ENCODE measurements around the gene GATD1. TPM values are rescaled to one million over a fixed set of nuclear protein-coding genes. Genes with fewer than 3 reads are reported as not detected.

The GATD1 gene
- total RNA-seq, 1 experiment from 2014 or later = 19.8 TPM

DNA sequence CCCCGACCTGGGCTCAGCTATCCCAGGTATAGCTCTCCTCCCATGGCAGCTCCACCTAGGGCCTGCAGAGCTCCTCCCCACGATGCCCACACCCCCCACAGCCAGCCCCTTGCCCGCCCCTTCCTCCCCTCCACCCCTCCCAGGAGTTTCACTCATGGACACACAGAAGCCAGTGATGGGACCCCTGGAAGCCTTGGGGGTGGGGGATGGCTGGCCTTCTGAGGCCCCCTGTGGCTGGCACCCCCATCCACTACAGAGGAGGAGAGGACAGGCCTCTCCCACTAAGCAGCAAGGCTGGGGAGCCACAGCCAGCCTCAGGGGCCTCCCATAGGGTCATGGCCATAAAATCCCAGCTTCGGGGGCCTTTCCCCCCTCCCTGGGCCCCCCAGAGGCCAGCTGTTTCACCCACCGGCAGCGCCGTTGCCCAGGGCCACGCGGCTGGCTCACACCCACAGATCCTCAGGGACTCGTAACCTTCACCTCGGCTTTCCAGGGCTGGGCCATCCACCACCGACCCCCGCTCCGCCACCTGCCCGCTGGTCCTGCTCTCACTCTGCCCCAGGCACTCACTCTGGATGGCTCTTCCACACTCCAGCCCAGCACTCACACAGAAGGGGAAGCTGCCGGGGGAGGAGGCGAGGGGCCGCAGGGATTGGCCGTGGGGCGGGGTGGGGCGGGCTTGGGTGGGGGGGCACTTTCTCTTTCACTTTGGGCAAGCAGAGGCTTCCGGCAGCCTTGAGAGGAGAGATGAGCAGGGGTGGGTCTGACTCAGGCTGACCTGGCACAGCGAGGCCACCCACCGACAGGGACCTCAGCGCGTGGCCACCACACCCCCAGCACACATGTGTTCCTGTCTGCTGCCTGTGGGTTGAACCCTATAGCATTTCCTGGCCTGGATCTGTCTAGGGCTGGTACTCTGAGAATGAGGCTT is 18.6 kb upstream of the GATD1 start:
- DNase-seq (ENCODE audit: low read depth) = peak; percentile 88

DNA sequence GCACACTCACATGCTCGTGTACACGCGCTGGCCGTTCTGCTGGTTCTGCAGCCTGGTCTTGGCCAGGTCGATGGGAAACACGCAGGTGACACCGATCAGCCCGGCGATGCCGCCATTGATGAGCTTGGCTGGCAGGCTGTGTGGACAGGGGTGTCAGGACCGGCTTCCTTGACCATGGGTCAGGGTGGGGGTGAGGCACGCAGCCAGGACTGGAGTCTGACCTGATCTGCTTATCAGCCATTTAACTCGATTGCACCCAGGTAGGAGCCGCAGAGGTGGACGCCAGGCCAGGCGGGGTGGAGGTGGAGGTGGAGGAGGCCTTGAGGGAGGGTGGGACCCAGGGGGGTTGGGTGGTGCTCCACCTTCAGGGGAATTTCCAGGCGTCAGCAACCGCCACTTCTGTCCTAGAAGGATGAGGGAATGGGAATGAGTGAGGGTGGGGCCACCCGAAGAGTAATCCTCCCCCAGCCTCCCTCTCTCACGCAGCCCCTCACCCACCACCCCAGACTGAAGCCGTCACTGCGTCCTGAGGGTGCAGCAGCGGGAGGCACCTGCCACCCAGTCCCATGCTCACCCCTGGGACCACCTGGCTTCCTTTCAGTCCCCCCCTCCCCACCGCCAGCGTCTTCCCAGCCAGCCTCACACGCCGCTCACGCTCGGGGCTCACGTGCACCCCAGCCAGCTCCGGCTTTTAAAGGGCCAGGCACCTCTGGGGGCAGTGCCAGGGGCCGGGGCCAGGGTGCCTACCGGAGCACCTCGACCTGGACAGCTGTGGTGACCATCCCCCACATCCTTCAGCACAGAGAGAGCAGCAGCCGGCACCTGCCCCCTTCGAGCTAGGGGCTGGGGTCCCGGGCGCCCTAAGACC is 17.7 kb upstream of the GATD1 start:
- no peak for DNase-seq (ENCODE audit: low read depth)

DNA sequence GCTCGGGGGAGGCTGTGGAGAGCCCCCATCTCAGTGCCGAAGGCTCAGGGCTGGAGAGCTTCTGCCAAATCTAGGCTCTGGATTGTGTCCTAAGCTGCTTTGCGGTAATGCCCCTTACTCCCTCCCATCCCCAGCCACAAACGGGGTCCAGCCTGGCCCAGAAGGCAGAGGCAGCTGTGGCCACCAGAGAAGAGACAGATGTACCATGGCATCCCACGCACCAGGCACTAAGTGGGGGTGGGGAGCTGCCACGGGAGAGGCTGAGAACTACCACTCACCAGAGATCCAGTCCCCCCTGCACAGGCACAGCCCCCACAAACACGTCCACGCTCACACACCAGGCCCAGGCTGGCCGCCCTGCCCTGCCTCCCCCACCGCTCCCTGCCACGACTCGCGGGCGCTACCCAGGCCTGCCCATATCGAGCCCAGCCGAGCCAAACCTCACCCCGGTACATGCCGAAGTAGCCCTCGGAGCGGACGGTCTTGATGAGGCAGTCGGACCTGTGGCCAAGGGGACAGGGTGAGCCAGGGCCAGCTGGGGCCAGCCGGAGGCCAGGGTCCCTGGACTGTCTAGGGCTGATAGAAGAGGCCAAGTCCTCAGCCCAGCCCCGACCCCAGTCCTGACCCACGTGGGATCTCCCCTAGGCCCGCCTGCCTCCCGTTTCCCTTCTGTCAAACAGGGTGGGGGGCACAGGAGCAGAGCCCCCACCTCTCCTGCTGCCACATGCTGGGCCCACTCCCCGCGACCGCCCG is 16.9 kb upstream of the GATD1 start:
- DNase-seq (ENCODE audit: low read depth) = no peak

DNA sequence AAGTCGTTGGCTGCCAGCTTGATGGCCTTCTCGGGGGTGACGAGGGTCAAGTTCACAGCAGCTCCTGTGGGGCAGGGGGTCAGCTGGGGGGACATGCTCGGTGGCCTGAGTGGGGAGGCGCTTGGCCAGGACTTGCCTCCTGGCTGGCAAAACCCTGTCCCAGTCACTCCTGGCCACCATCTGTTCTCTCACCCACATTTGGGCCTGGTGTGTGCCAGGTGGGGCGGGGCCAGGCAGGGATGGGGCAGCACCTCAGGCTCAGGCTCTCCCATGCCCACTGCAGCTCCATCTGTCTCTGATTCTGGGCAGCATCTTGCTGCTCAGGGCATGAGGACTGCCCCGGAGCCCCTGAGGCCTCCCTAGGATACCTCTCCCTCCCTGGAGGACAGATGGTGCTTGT is 16.3 kb upstream of the GATD1 start:
- no peak for DNase-seq (ENCODE audit: low read depth)

DNA sequence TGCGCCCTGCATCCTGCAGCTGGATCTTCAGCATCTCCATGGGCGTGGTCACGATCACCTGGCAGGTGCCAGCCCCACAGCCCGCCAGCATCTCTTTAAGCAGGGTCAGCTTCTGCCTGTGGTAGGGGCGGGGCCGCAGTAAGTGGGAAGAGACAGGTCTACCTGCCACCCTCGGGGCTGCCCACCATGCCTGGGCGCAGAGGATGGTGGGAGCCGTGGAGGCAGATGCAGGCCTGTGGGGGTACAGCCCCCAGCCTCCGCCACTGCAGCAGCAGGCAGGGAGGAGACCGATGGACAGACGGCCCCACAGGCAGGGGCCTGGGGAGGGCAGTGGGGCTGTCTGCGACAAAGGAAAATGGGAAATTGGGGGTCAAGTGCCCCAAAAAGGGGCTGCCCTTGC is 15.6 kb upstream of the GATD1 start:
- no peak for DNase-seq (ENCODE audit: low read depth)

DNA sequence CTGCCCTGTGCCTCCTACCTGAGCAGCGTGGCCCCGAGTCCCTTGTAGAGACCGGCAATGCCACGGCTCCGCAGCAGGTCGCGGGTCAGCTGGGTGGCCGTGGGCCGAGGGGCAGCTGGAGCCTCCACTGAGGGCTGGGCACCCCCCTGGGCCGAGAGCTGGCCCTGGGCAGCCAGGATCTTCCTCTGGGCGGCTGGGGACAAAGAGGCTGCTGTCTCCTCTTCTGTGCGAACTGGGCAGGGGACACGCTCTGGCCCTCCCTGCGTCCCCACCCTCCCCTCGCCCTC is 15.2 kb upstream of the GATD1 start:
- no peak for DNase-seq (ENCODE audit: low read depth)

DNA sequence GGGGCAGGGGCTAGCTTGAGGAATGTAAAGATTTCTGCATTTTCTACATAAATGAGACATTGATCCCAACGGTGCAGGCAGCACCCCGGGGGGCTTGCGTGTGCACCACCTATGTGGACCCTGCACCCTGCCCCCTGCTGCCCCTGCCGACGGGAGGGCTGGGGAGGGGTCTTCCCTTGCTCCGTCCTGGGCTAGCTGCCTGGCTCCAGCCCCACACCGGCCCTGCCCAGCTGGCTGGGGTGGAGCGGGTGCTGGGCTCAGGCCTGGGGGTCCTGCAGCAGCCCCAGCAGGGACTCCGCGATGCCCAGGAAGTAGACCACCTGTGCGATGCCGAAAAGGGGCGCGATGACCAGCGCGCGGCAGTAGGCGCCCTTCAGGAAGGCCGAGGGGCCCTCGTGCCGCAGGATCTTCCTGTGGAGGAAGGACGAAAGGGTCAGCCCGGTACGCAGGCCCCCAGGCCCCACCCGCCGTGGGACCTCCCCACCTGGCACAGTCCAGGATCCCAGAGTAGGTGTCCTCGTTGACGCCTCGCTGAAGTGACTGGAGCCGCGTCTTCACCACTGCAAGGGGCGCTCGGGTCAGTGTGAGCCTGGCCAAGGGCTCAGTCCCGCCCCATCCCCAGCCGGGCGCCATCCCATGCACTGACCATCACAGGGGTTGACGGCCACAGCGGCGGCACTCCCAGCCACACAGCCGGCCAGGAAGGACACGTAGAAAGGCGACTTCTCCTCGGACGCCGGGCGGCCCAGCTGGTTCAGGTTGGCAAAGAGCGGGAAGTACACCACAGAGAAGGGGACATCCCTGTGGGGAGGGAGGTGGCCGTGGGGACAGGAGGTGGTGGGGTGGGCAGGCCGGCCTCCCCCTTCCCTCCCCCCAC is 14.6 kb upstream of the GATD1 start:
- no peak for DNase-seq (ENCODE audit: low read depth)

DNA sequence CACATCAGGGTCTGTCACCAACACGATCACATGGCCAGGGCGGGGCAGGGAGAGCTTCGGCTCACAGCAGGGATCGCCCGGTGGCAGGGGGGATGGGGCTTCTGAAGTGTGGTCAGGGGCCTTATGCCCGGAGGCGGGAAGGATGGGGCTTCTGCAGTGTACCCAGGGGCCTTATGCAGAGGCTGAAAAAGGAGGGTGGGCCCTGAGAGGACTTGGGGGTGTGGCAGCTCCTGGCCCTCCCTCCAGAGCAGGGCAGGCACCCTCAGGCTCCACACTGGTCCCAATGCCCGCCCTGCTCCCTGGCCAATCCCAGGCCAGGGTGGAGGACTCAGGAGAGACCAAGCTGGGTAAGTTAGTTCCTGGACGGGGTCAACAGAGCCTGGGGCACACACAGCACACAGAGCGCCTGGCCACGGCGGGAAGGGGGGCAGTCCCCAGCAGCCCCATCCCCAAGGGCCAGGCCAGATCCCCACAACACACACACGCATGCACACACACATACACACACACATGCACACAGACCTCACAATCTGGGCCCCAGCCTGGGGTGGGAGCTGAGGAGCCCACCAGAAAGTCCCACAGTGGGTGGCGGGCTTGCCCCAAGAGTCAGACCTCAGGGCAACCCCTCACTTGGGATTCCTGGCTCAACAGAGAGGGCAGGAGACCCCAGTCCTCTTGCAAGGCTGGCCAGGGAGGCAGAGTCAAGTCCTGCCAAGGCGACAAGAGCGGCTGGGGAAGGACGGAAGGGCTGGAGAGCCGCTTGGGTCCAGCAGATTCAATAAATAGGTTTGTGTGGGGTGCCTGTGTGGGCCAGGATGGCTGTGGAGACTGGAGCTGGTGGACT is 13.7 kb upstream of the GATD1 start:
- no peak for DNase-seq (ENCODE audit: low read depth)

DNA sequence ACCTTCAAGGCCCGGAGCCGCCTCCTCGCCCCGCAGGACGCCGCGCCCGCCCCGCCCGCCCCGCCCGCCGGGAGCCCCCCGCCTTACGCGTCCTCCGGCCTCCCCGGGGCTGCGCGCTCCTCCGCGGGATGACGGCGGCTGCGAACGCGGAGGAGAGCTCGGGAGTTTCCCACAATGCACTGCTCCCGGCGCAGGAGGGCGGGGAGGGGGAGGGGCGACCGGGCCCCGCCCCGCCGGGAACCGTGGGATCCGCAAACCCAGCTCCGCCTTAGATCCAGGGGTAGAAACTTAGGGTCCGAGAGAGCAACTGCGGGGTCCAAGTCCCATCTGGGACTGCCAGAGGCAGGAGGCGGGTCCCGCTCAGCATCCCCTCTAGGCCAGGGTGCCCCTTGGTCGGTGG is 12.7 kb upstream of the GATD1 start, which contains the start of gene CEND1:
CEND1 (minus strand) TSS at position 148 of the 400 bp plus-strand sequence. CDS start 1,514 bp downstream, outside the sequence.
- DNase-seq (ENCODE audit: low read depth) = no peak

DNA sequence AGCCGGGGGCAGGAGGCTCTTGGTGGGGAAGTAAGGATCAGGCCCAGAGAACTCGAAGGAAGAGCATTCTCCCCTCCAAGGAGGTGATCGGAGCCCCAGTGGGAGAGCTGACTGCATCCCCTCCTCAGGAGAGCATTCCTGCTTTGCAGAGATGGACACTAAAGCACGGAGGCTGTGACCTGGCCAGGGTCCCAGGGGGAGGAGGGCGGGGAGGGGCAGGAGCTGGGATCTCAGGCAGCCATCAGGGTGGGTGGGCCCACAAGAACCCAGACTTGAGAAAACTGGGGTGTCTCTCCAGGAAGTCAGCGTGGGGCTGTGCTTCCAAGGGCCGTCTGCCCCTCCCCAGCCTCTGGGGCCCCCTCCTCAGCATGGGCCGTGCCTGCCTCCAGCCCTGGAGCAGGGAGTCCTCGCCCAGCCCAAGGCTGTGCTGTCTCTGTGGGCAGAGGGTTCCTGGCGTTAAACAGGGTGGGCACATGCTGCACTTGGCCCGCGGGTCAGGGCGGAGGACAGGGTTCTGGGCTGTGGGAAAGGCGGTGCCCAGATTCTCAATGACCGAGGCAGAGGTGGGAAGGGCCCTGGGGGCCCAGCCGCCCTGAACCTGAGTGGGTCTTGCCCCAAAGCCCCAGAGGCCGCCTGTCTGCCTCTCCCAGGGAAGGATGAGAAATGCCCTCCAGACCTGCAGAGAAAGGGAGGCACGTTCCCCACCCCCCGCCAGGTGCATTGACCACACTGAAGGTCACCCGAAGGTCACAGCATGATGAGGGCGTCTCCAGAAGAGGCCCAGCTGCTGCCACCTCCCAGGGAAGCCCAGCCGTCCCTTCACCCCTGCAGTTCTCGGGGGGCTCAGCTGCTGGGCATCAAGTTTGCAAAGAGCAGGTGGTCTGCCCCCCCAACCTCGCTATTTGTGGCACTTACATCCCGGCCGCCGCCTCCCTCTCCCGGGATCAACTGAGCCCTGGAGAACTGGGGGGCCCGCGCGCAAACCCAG is 12.0 kb upstream of the GATD1 start:
- no peak for DNase-seq (ENCODE audit: low read depth)

DNA sequence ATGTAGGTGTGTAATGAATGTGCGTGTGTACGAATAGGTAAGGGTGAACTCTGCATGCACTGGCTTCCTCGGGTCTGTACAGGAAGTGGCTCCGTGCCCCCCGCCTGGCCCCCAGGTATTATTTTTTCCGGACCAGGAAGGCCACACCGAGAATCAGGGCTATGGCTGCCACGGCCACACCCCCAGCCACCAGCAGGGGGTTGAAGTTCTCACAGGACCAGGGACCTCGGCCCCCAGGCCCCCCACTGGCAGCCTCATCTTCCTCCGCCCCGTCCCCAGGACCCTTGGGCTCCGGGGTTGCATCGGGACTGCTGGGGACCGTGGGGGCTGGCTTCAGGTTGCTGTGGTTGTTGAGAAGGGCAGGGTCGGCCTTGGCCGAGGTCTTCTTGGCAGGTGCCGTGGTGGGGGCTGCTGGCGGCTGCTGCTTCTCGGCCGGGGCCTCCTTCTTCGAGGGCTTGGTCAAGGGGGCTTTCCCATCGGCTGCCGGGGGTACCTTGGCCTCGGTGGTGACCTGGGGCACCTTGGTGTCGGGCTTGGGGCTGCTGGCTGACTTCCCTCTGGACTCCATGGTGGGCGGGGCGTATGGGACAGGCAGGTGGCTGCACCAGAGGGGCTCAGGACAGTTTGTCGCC is 10.8 kb upstream of the GATD1 start:
- no peak for DNase-seq (ENCODE audit: low read depth)

DNA sequence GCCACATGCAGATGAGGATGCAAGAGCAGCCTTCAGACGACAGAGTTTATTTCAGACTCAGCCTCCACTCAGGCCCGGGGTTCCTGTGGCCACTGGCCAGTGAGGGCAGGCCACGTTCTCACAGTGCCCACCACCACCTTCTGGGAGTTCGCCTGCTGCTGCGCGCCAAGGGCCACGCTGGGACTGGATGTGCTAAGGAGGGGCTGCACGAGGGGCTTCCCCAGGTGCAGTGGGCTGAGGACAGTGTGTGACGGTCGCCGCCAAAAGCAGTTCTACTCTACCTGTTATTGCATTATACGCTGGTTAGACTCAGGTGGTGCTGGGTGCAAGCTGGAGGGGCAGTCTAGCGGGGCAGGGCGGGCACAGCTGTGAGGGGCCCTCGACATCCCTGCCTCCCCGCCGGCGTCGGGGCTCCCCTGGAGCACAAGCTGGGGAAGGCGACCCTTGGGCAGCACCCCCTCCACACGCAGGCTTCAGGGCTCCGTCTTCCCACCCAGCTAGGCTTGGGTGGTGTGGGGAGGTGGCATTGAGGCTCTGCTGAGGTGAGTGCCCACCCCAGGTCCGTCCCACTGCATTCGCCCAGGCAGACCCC is 9.9 kb upstream of the GATD1 start:
- DNase-seq (ENCODE audit: low read depth) = no peak

DNA sequence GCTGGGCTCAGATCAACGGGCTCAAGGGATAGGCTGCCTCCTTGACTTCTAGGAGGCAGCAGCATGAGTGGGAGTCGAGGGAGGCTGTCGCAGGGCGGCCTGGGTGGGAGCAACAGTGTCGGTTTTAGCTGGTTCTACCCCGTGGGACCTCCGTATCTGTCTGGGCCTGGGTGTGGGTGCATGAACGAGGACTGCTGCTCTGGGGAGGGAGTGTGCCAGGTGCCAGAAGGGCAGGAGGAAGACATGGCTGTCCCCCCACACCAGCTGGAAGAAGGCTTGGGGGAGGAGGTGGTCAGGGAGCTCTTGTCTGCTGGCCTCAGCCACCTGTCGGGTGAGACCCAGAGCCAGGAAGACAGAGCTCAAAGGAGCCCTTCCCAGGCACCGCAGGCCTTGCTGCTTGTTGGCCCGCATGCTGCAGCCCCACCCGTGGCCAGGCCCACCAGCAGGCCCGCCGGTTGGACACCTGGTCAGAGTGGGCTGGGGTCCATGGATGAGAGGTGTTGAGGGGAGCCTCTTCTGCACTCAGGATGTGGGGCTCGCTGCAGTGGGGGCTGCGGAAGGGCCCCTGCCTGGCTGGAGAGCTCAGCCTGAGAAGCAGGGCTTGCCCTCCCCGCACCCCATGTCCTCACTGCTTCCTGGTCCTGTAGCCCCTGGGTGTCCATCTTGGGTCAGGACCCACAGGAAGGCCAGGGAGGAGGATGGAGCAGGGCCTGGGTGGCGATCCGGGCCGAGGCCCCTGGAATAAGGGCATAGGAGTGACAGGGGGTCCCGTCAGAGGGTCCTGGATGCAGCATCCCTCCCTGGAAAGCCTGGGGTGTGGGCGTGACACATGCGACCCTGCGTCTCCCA is 9.2 kb upstream of the GATD1 start:
- no peak for DNase-seq (ENCODE audit: low read depth)

DNA sequence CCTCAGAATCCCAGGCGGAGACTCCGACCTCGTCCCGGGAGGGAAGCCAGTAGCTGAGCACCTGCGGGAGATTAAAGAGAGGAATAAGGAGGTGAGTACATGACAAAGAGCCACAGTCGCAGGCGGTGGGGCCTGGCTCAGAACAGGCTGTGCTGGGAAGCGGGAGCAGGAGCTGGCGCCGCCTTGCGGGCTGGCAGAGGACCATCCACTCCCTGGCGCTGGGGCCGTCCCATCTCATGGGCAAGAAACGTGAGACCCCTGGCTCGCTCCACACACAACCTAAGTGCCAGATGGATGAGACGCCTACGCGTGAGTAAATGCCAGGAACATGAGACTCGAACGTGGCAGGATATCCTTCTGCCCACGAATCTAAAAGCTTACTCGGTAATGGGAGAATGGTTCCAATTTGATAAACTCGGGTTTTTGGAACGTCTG is 6.3 kb upstream of the GATD1 start:
- no peak for DNase-seq (ENCODE audit: low read depth)

DNA sequence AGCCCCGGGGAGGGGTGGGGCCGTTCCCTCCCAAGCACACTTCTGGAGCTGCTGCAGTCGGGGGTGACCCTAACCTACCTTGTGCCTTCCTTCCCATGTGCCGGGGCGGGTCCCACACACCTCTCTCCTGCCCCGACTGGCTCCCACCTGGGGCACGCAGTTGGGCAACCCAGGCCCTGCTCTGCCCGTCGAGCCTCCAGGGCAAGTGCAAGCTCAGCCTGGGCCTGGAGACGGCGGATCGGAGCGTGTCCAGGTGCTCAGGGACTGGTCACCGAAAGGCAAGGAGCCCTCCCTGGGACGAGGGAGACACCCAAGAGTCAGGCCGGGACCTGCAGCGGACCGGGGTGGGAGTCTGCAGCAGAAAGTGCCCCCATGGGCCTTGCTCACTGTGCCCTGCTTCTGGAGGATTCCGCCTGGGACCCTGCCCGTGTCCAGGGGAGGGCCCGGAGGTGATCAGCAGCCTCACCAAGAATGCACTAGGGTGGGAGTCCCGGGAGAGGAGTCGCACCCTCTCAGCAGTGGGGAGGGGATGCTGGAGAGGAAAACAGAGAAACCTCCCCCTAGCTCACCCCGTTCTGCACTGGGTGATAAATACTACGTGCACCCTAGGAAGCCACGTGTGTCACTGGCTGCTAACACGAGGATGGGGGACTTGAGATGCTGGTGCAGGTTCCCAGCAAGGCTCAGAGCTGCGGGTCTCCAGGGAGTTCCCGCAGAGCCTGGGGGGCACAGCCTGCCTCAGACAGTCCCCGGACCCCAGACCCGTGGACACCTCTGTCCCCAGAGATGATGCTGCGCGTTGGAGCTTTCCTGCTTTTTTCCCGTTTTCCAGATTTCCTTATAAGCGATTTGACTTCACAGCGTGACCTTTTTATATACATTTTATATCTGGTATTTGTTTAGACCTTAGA is 5.2 kb upstream of the GATD1 start:
- DNase-seq (ENCODE audit: low read depth) = no peak

DNA sequence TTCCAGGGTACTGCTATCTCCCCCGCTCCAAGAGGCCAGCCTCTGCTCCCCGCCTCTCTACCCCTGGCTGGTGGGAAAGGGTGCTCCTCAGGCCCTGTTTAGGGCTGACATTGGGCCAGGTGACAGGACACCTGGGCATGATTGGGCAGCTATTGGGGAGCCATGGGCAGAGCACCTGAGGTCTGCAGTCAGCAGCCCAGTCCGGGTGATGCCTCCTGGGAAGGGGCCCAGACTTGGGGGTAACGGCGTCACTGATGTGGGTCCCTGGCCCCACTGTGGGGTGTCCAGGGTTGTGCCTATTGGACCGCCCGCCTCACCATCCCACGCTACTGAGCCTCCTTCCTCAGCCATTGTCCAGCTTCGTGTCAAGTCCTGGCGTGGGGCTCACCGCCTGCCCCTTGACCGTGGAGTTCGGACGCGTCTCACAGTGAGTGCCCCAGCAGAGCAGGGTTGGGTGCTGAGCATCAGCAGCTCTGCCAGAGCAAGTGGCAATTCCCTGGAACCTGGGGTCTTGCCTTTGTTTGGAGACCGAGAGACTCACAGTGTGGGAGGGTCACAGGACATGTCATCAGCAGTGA is 2.8 kb upstream of the GATD1 start:
- DNase-seq (ENCODE audit: low read depth) = no peak

Measured in RPMI7951 (cell line).